HG03135 (cell line): ENCODE data around the gene BPIFB2.

Experiments
- ATAC-seq: cut with Tn5 transposase; IDR thresholded peaks from one replicate; pipeline ENCODE4 v1.9.1; 2021; ENCODE audit warnings: mild to moderate bottlenecking, moderate library complexity; ENCODE audit not compliant: unreplicated experiment

Gene BPIFB2

DNA sequence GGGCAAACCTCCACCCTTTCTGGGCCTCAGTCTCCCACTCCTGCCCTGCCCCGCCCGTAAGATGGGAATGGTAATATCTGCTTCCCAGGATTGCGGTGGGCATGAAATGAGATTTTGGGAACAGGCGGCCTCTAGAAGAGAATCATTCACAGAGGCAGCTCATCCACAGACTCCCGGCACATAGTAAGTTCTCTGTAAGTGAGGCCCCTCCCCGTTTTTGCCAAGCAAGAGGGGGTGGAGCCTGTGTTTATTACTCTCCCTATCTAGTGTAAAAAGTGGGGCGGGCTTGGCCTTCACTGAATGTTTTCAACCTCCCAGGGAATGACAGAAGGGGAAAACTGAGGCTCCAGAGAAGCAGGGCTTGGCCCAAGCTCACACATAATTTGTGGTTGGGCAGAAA, 23.3 kb upstream of the BPIFB2 start:
- ATAC-seq: no peak

DNA sequence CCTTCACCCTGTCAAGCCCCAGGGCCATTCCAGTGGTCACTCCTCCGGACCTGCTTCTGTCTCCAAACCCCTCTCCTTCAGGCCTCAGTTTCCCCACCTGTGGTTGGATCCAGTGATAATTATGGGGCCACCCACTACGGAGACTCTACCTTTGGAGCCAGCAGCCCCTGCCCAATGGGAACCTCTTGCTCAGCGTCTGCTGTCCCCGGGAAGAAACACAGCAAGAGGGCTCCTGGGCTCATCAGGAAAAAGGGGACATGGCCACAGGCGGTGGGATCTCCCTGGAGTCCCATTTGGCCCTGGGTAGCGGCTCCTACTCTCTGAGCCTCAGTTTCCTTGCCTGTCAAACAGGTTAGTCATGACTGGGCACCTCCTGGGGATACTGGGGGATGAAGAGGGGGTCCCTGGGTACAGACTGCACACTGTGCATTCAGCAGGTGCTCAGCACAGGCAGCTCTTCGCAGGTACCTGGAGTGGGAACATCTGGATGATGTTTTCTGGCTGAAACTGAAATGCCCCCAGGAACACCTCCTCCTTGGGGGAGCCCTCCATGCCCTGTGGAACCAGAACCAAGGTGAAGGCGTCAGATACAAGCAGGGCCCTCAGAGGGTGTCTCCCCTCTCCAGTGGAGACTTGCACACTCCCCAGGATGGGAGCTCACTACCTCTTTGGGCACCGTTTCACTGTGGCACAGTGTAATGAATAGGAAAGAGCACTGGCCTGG, 22.7 kb upstream of the BPIFB2 start:
- ATAC-seq: no peak

DNA sequence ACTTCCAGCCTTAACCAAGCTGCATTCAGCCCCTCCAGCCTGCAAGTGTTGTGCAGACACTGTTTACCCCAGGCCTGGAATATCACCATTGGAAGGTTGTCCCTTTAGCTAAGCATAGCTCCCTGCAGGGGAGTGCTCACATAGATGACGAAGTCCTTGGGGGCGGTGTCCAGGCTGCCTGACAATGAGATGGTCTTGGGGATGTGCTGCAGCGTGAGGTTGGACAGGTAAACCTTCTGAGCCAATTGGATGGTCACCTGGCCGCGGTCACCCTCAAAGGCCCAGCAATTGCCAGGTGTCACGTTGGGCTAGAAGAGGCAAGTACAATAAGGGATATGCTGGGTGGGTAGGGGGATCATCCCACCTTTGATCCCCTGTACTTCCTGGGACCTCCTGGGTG, 21.9 kb upstream of the BPIFB2 start:
- no peak for ATAC-seq

DNA sequence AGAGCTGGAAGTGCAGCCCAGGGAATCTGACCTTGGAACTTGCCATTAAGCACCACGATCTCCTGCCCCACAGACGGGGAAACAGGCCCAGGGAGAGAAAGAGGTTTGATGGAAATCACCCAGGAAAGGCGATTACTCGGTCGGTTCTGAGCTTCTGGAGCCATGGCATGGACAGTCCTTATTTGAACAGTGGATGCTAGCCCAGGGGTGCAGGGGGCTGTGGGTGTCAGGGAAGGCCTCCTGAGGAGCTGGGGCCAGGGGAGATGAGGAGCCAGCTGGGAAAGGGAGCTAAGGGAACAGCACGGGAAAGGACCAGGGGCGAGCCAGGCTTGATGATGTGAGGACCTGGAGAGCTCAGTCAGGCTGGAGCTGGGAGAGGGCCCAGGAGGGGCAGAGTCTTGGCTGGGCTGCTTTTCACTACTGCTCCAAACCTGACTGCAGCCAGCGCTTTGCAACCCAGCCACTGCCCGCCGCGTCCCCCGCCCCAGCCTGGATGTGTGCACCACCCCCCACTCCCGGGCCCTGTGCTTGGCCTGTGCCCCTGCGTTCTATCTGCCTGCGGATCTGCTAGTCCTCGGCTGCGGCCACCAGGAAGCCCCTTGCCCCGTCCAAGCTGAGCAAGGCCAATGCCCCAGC, 21.1 kb upstream of the BPIFB2 start:
- ATAC-seq: no peak

DNA sequence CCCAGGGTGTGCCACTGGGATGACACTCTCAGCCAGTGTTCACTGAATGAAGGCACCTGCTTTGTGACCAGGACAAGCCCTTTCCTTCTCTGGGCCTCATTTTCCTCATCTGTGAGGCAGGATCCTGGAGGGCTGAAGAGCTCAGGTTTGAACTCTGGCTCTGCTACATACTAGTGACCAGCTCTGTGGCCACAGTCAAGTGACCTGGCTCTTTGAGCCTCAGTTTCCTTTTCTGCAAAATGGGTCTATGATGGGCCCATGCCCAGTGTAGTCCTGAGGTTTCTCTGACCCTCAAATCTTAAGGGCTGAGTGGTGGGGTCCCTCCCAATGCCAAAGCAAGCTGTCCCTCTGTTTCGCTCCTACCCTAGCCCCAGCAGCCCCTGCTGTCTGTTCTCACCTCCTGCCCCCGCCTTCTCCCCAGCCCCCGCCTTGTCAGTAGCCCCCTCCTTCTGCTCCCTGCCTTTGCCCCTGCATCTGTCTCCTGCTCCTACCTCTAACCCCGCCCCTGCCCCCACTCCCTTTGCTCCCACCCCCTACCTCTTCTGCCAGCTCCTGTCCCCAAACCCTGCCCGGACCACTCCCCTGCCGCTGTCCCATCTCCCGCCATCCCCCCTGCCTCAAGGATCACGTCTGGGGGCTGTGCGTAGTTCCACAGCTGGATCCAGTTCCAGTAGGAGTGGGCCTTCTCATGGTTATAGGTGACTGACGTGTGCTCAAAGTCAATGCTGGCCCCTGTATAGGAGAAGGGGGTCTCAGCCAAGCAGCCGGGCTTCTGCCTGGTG, 20.3 kb upstream of the BPIFB2 start:
- ATAC-seq: no peak

DNA sequence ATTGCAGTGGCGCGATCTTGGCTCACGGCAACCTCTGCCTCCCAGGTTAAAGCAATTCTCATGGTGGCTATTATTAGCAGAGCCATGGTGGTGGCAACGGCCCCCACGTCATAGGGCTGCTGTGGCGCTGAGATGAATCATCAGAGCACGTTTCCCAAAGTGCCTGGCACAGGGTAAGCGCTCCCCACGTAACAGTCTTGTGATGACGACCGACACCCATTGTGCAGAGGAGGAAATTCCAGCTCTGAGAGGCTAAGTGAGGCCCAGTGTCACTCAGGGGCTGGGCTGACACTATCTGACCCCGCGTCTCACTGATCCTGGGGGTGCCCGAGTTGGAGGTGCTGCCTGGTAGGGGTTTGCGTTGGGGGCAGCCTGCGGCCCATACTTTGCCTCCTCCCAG, 19.5 kb upstream of the BPIFB2 start:
- ATAC-seq: no peak

DNA sequence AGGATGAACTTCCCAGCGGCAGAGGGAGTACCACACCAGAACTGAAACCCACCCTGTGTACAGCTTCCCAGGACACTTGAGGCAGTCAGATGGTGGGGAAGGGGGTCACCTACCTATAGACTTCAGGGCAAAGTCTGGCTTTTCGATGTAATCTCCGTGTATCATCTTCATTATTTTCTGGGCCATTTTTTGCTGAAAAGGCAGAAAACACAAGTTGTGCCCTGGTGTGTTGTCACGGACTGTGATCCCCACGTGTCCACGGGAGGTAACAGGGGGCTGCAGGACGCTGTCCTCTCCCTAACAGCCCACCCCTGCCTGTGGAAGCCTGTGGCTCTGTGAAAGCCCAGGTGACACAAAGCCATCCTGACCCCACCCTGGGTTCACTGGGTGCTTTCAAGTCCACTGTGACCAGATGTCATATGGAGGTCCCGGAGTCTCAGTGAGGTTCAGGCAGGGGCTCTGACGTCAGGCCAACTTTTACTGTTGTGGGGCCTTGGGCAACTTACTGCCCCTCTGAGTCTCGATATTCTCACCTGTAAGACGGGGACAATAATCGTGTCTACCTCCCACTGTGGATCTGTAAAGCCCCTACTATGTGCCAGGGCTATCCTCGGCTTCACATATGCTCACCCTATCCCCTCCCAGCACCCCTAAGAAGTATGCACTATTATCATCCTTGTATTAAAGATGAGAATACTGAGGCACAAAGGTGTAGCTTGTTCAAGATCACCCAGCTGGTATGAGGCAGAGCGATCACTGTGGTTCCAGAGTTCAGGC, 17.8 kb upstream of the BPIFB2 start:
- no peak for ATAC-seq

DNA sequence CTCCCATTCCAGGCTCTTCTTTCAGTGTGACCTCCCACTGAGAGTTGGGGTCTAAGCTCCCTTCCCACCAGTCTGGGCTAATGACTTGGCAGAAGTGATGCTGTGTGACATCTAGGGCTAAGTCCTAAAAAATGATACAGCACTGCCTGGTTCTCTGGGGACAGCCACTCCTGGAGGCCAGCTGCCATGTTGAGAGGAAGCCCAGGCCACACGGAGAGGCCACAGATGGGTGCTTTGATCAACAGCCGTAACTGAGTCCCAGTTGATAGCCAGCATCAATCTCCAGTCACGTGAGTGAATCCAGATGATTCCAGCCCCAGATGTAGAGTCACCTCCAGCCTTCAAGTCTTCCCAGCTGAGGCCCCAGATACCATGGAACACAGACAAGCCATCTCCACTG, 17.1 kb upstream of the BPIFB2 start:
- no peak for ATAC-seq

DNA sequence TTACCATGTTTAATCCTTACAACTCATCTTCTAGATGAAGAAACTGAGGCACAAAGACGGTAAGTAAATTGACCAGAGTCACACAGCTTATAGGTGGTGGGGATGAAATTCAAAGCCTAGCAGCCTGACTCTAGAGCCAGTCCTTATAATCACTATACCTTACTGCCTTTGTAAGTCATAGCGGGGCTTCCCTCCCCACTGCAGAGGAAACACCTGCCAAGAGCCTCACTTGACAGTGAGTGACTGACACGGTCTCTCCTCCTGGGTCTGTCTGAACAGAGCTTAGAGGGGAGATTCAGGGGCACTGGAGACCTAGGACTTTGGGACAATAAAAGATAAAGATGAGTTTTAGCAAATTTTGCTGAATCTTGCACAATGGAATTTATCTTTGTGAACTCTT, 16.1 kb upstream of the BPIFB2 start:
- no peak for ATAC-seq

DNA sequence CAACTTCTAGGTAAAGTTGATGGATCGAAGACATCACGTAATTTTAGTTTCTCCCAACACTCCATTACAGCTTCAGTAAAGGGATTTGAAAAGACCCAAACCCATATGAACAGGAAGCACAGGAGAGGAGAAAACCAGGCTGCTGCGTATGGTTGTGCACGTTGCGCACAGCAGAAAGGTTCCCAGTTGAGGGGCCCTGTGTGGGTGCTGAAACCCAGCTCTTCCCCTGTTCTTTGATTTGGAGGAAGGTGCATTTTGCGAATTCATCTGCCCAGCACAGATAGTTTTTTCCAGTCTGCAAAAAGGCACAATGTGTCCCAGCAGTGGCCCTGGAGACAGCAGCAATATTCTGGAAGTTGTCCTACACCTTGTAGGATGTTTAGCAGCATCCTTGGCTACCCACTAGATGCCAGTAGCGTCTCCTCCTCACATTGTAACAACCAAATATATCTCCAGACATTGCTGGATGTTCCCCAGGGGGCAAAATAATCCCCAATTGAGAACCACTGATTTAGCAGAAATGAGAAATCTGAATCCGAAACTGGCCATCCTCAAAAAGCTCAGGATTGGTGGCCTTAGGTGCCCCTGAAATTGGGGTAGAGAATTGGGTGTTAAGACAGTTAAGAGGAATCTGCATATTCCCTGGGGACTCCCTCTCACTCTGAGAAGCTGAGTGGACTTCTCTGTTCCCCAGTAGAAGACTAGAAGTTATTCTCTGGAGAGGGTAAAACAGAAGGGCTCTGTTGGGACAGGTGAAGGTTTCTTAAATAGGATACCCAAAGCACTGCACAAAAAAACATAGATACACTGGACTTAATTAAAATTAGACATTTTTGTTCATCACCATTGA, 15.5 kb upstream of the BPIFB2 start:
- no peak for ATAC-seq

DNA sequence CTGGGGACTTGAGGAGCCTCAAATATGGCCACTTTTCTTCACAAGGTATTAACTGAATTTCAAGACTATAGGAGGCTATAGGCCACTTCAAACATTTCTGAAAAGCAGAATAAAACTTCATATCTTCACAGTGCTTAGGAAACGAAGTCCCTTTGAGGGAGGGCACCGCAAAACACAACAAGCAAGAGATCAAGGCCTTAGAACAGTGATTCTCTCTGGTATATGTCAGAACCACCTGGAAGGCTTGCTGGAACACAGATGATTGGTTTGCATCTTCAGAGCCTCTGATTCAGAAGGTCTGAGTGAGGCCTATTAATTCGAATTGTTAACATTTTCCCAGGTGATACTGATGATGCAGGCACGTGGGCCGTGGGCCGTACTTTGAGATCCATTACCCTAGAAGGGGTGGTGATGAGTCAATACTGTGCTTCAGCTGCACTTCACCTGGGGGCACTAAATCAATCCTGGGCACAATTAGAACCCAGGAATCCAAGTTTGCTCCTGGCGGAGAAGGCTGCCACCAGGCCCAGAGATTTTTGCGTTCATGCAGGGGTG, 13.9 kb upstream of the BPIFB2 start:
- no peak for ATAC-seq

DNA sequence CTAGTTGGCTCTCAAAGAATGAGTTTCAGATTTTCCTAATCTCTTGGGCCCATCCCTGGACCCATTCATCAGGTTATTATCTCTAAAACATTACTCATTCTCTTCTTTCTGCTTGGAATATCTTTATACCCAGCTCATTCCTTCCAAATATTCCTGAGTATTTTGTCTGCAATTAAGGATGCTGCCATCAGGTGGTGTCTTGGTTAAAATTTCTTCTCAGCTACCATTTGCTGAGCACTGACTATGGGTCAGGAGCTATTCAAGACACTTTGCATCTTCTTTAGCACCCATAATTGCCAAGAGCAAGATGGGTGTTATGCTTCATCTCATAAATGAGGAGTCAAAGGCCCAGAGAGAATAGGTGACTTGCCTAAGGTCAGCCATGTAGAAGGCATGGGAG, 11.7 kb upstream of the BPIFB2 start:
- ATAC-seq: no peak

DNA sequence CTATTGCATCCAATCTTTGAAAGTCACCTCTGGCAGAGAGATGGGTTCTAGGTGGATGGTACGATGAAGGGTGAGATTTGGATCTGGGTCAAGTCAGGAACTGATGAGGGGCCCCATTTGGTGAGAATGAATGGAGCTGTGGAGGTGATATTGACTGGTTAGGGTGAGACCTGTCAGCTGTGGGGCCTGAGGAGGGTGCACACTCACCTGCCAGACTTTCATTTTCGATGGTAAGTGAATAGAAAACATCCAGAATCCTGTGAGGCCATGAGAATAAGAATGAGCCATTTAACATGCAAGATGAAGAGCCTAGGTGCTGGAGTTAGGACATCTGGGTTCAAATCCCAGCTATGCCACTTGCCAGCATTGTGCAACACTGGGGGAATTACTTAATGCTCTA, 10.1 kb upstream of the BPIFB2 start:
- ATAC-seq: no peak

DNA sequence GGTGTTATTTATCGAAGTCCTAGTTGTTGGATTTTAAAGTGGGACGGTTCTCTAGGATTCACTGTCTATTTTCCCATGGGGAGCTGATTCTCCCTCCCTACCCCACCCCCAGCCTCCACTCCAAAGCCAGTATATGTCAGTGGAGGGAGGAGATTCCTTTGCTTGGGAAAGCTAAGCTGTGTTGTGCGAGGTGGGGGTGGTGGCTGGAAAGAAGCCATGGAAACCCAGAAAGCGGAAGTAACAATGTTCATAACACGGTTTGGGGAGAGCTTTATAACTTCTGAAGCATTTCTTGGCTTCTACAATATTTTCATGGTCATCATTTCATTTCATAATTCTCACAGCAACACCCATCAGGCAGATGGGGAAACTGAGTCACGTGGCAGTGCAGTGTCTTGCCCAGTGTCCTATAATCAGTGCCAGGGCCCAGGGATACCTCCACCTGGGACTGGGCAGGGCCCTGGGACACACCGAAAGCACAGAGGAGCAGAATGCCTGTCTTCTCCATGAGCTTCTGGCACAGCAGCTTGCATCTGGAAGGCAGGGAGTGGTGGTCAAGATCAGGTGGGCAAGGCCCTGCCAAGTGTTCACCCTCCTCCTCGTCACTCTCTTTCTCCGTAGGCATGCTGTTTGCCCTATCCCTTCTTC, 7.8 kb upstream of the BPIFB2 start:
- ATAC-seq: no peak

DNA sequence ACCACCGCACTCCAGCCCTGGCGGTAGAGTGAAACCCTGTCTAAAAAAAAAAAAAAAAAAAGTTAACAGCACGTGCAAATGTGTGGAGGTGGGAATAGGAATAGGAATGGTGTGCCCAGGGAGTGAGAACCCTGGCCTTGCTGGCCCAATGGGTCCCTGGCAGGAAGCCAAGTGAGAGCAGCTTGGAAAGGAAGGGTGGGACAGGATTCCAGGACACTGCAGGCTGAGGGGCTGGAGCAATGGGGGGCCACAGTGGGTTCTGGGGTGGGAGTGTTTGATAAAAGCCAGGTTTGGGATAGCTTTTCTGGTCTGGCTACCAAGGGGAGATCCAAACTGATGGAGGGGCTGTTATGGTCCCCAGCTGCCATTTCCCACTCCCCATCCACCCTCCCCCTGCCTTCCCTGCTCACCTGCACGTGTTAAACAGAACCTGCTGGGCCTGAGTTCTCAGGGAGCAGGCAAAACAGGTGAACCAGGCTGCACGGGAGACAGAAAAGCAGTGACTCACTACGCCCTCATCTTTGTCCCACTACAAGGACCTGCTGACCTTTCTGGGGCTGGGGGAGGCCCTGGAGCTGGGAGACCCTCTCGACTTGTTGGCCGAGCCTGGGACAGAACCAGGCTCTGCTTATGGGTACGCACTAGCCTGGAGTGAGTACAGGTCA, 6.6 kb upstream of the BPIFB2 start:
- no peak for ATAC-seq

DNA sequence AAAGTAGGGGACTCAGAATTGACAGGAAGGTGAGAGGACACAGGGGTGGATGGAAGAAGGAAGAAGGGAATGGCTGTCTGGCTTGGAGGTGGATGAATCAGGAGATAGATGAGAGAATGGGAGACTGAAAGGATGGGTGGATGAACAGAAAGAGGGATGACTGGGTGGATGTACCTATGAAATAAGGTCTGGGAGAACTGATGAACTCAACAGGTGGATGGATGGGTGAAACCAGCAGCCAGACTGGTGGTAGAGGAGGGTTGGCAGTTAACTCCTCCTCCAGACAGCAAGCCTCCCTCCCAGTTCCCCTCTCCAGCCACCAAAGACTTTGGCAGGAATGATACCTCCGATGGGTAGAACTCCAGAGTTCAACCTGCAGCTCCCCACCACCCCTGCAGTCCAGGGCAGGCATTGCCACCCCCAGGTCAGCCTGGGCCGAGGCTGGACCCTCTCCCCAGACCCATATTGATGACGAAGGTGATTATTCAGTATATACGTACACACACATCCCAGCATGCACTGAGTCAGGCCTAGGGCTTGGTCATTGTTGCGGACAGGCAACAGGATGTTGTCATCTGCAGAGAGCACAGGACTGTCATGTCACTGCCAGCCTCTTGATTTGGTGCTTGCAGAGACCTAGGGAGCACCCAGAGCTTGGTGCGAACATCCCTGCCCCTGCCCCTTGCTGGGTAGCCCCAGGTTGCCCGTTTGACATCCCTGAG, 5.3 kb upstream of the BPIFB2 start:
- ATAC-seq: no peak

DNA sequence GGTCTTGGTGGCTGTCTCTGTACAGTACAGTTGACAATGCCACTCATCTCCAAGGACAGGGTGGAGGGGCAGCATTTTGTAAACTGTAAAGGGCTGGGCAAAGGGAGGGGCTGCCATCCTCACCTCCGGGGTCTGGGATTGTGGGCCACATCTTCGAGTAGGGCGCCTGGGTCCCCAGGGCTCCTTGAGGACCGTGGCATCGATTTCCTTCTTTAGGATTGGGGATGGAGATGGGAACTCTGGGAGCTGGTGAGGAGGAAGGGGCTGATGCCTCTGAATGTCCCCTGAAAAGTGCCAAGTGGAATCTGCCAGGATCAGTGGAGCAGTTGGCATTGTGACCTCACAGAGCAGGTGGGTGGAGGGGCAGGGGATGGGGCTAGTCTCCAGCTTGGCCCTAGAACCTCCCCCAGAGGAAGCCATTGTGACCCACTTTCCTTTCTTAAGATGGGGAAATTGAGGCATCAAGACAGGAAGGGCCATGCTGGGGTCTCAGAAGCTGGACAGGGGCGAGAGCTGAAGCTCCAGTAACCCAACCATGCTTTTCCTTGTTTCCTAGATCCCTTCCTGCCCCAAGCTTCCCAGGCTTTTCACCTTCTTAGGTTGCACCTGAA, 3.3 kb upstream of the BPIFB2 start, which contains the start of gene SUN5:
TSS of gene SUN5 (minus strand) at position 293 of the 611 bp plus-strand sequence. CDS start at position 200, 93 bp downstream.
- ATAC-seq: no peak

DNA sequence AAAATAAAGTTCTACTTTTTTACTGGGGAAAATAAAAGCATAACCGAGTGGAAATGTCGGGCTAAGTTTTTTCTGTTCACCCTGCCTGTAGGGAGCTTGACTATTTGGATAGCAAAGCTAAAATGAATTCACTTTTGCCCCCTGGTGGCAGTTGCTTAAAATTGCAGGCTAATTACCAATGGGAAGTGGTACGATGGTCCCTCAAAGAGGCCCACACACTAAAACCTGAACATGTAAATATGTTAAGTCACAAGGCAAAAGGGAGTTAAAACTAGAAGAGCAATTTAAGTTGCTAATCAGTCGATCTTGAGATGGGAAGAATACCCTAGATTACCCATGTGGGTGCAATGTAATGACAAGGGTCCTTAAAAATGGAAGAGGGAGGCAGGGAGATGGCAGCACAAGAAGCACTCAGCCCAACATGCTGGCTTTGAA, 2.4 kb upstream of the BPIFB2 start:
- ATAC-seq: no peak
